Common myeloid progenitor, CD34-positive (primary cell): ENCODE data around the gene CDH4.
"Not testable (repeated sequence)": the region's sequence is repeated elsewhere in the genome, so short reads cannot be mapped to it uniquely, and the experiment has no call there.

Source experiments
- CTCF ChIA-PET: fragments of 350-600 bp; sonication (Branson Sonifier 250); formaldehyde crosslinking; loops from one replicate; lab custom pipeline; 2021; ENCODE audit warnings: antibody characterized with exemption; lab: Charles Lee
- POLR2A ChIA-PET: fragments of 350-600 bp; sonication (Branson Sonifier 250); formaldehyde crosslinking; loops from one replicate; lab custom pipeline; 2021; ENCODE audit warnings: antibody characterized with exemption; lab: Charles Lee
- DNase-seq, 3 donors: peaks; one replicate each; pipeline versions ENCODE4 v3.0.0 to v3.0.0-alpha.2; 2013
- H3K27ac ChIP-seq, 2 experiments: 1 replicate in 1 of 2; 2 replicates in 1 of 2; pipeline ENCODE4 v1.7.0; 2013; ENCODE audit warnings: inconsistent platforms in 2 of 2, low read length in 2 of 2, mild to moderate bottlenecking in 2 of 2, low read depth in 1 of 2, moderate library complexity in 1 of 2; ENCODE audit not compliant: severe bottlenecking in 2 of 2, insufficient read depth in 1 of 2, poor library complexity in 1 of 2
- H3K27me3 ChIP-seq, 5 experiments: replicated peaks in 2 of 5; 1 replicate in 3 of 5; 2 replicates in 2 of 5; pipeline versions ENCODE4 v1.6.1 to v1.7.0; 2013; ENCODE audit warnings: low read length in 4 of 5, mild to moderate bottlenecking in 2 of 5, moderate library complexity in 2 of 5, inconsistent platforms in 1 of 5; ENCODE audit not compliant: insufficient read depth in 5 of 5, control insufficient read depth in 4 of 5
- H3K36me3 ChIP-seq, 4 experiments: 1 replicate in 2 of 4; 2 replicates in 2 of 4; pipeline versions ENCODE4 v1.6.1 to v1.7.0; 2013; ENCODE audit warnings: low read length in 3 of 4, control low read depth in 1 of 4, mild to moderate bottlenecking in 1 of 4; ENCODE audit not compliant: control insufficient read depth in 4 of 4, insufficient read depth in 4 of 4
- H3K4me1 ChIP-seq, 4 experiments: 1 replicate in 3 of 4; 2 replicates in 1 of 4; pipeline versions ENCODE4 v1.6.1 to v1.7.1; 2013; ENCODE audit warnings: low read length in 3 of 4, mild to moderate bottlenecking in 3 of 4, control low read depth in 1 of 4, inconsistent platforms in 1 of 4, moderate library complexity in 1 of 4; ENCODE audit not compliant: control insufficient read depth in 4 of 4, insufficient read depth in 4 of 4; ENCODE audit errors: control extremely low read depth in 1 of 4
- H3K4me3 ChIP-seq, 7 experiments: 1 replicate in 4 of 7; 2 replicates in 3 of 7; pipeline versions ENCODE4 v1.5.1 to v1.7.0; 2013; ENCODE audit warnings: mild to moderate bottlenecking in 7 of 7, low read length in 6 of 7, moderate library complexity in 6 of 7, inconsistent platforms in 2 of 7, low read depth in 2 of 7, control low read depth in 1 of 7; ENCODE audit not compliant: insufficient read depth in 4 of 7, control insufficient read depth in 1 of 7; ENCODE audit errors: extremely low read depth in 1 of 7
- H3K9me3 ChIP-seq, 5 experiments: 1 replicate in 4 of 5; 2 replicates in 1 of 5; pipeline versions ENCODE4 v1.6.1 to v1.7.1; 2013; ENCODE audit warnings: low read length in 4 of 5, mild to moderate bottlenecking in 2 of 5, inconsistent platforms in 1 of 5, low read depth in 1 of 5, moderate library complexity in 1 of 5; ENCODE audit not compliant: control insufficient read depth in 4 of 5, insufficient read depth in 2 of 5; ENCODE audit errors: control extremely low read depth in 1 of 5
- WGBS: methylation state at CpG from one replicate; pipeline ENCODE4 v1.1.5; 2013; ENCODE audit not compliant: insufficient coverage; 5-methylcytosine and 5-hydroxymethylcytosine counted together

The CDH4 gene

GRCh38 chr20:61267241-61267640 lies 15.2 kb downstream of the CDH4 start:
- POLR2A ChIA-PET, result no interaction called here
- CTCF ChIA-PET, result no interaction called here
- no peak overlapping the region for H3K27ac ChIP-seq
- DNase-seq, result no peak
- H3K4me1 ChIP-seq, result no peaks in the 10 kb centered on the region
- H3K9me3 ChIP-seq, result no peaks in the 10 kb centered on the region
- peaks cover 0 to 6% (median 0%) of the 10 kb centered on the region in 4 experiments for H3K36me3 ChIP-seq
- H3K27me3 ChIP-seq, result no peaks in the 10 kb centered on the region
- H3K4me3 ChIP-seq, result no peak overlapping the region
- 93% methylated on average over 6 of the region's 6 CpGs for WGBS

DNA sequence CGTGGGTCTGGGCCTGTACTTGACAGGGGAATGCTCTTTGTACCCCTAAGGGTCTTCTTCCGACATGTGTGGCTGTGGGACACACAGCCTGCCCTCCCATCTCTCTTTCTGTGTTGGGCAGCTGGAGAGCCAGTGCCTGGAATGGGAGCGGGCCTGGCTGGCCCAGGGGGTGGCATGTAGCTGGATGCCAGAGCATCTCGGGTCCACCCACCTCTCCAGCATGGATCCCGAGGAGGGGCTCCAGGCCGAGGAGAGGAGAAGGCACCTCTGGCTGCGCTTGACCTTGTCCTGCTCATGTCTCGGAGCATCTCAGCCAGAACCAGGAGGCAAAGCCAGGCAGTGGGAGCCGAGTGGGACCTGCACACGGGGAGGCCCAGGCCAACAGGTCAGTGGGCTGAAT lies 16.0 kb downstream of the CDH4 start:
- Histone ChIP-seq H3K9me3 (no peaks in the 10 kb centered on the region), H3K4me1 (no peaks in the 10 kb centered on the region), H3K4me3 (no peak overlapping the region), H3K27ac (no peak overlapping the region), H3K27me3 (no peaks in the 10 kb centered on the region), H3K36me3 (peaks cover 0 to 6% (median 0%) of the 10 kb centered on the region in 4 experiments)
- ChIA-PET CTCF (no interaction called here), POLR2A (no interaction called here)
- 98% methylated on average over 10 of the region's 10 CpGs for WGBS
- no peak for DNase-seq

DNA sequence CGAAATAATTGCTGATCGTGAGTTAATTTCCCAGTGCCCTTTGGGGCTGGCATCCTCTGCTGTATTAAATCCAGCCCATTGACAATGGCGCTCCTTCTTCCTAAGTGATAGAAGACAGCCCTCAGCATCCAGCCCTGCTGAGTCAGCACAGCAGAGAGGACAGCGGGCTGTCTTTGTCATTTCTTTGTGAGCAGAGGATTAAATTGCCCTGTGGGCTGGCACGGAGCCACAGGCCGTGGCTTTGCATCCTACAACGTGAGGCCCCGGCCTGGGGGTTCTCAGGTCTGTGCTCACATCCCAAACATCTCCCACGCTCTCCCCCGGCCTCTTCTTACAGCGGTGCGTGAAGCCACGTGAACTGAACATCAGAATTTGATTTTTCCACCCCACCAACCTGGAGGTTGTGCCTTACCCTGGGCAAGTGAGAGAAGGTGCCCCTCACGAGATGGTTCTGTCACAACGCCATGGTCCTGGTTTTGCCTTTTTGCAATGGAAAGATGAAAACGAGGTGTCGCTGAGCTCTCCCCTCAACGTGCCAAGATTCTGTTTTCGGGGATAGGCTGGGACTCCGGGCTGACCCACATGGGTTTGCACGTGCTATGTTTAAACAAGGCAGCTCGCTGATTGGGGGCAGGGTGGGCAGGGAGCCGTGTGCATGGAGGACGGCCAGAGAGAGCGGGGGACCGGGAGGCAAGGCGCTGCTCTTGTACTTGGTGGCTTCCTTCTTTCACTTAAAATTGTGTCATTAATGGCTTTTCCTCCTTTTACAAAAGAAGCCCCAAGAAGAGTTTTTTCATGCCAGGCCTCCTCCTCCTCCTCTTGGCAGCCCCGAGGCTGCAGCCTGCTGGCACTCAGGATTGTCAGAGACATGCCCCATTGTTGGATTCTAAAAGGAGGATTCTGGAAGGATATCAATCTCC lies 19.5 kb downstream of the CDH4 start:
- Histone ChIP-seq H3K4me1 (no peaks in the 10 kb centered on the region), H3K27me3 (no peaks in the 10 kb centered on the region), H3K4me3 (no peak overlapping the region), H3K36me3 (peaks cover 0 to 4% (median 0%) of the 10 kb centered on the region in 4 experiments), H3K9me3 (peaks cover 0 to 2% (median 0%) of the 10 kb centered on the region in 5 experiments), H3K27ac (no peak overlapping the region)
- WGBS, result 80% methylated on average over 27 of the region's 28 CpGs
- no peak for DNase-seq
- ChIA-PET POLR2A (no interaction called here), CTCF (no interaction called here)

DNA sequence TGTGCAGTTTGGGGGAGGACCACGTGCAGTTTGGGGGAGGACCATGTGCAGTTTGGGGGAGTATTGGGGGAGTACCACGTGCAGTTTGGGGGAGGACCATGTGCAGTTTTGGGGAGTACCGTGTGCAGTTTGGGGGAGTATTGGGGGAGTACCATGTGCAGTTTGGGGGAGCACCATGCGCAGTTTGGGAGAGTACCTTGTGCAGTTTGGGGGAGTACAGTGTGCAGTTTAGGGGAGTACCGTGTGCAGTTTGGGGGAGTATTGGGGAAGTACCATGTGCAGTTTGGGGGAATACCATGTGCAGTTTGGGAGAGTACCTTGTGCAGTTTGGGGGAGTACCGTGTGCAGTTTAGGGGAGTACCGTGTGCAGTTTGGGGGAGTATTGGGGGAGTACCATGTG lies 21.0 kb downstream of the CDH4 start:
- DNase-seq, H3K9me3 ChIP-seq, H3K36me3 ChIP-seq, CTCF ChIA-PET, H3K27me3 ChIP-seq, H3K4me3 ChIP-seq, POLR2A ChIA-PET, H3K27ac ChIP-seq, H3K4me1 ChIP-seq: not testable (repeated sequence)
- 100% methylated on average over 3 of the region's 7 CpGs for WGBS

DNA sequence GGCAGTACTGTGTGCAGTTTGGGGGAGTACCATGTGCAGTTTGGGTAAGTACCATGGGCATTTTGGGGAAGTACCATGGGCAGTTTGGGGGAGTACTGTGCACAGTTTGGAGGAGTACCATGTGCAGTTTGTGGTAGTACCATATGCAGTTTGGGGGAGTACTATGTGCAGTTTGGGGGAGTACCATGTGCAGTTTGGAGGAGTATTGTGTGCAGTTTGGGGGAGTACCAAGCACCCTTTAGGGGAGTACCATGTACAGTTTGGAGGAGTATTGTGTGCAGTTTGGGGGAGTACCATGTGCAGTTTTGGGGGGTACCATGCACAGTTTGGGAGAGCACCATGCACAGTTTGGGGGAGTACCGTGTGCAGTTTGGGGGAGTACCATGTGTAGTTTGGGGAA lies 21.6 kb downstream of the CDH4 start:
- CTCF ChIA-PET, result not testable (repeated sequence)
- 100% methylated on average over 1 of the region's 1 CpG for WGBS

GRCh38 chr20:61274326-61274725 lies 22.3 kb downstream of the CDH4 start:
- CTCF ChIA-PET, result no interaction called here
- Histone ChIP-seq H3K4me1 (no peaks in the 10 kb centered on the region), H3K27me3 (no peaks in the 10 kb centered on the region), H3K4me3 (no peak overlapping the region), H3K27ac (no peak overlapping the region), H3K9me3 (peaks cover 0 to 4% (median 2%) of the 10 kb centered on the region in 5 experiments), H3K36me3 (no peaks in the 10 kb centered on the region)
- 97% methylated on average over 5 of the region's 8 CpGs for WGBS
- POLR2A ChIA-PET, result no interaction called here
- DNase-seq, result no peak

More for the DNA sequence above, 21.6 kb downstream of the CDH4 start:
- H3K4me3 ChIP-seq, POLR2A ChIA-PET, H3K27ac ChIP-seq, H3K4me1 ChIP-seq, H3K36me3 ChIP-seq, DNase-seq, H3K9me3 ChIP-seq, H3K27me3 ChIP-seq: not testable (repeated sequence)

- Histone ChIP-seq H3K27me3 (no peaks in the 10 kb centered on the region), H3K4me3 (no peak overlapping the region), H3K36me3 (no peaks in the 10 kb centered on the region), H3K4me1 (no peaks in the 10 kb centered on the region), H3K27ac (no peak overlapping the region), H3K9me3 (peaks cover 0 to 14% (median 4%) of the 10 kb centered on the region in 5 experiments)
- 91% methylated on average over 4 of the region's 4 CpGs for WGBS
- ChIA-PET POLR2A (no interaction called here), CTCF (no interaction called here)
- no peak for DNase-seq
Measured at GRCh38 chr20:61278296-61278695, 26.2 kb downstream of the CDH4 start.
